ENCODE data around the gene PDIA6. TPM values are rescaled to one million over a fixed set of nuclear protein-coding genes. Genes with fewer than 3 reads are reported as not detected.

Gene PDIA6
- total RNA-seq, 2 experiments from 2014 or later, result 25.5 to 26.3 TPM

DNA sequence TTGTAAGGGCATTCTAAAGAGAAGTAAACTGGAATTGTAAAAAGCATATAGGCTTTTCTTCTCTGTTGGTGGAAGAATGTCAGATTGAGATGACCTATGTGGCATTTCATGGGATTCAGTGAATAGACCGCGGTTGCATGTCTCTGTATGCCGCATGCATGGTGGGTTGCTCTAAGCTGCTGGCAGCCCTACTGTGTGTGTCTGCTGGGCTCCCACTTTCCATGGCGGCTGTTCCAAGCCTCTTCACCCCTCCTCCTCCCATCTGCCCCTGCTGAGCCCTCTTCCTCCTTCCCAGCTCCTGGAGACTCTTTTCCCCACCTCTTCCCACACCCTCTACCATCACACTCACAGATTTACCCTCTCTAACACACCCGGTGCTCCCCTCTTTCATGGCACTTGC lies 78.6 kb downstream of the PDIA6 start:
- H3K27ac ChIP-seq (ENCODE audit: low read depth in 1 of 2, low read length in 2 of 2), result no peak overlapping the region
- Mint-ChIP-seq H3K4me3 (no peak overlapping the region), H3K4me1 (ENCODE audit: low read depth) (no peaks in the 10 kb centered on the region), H3K27ac (no peak overlapping the region), H3K36me3 (ENCODE audit: low read depth) (no peaks in the 10 kb centered on the region), H3K9me3 (no peaks in the 10 kb centered on the region), H3K27me3 (peaks cover 7% of the 10 kb centered on the region)
- TF ChIP-seq, protein P1, sequence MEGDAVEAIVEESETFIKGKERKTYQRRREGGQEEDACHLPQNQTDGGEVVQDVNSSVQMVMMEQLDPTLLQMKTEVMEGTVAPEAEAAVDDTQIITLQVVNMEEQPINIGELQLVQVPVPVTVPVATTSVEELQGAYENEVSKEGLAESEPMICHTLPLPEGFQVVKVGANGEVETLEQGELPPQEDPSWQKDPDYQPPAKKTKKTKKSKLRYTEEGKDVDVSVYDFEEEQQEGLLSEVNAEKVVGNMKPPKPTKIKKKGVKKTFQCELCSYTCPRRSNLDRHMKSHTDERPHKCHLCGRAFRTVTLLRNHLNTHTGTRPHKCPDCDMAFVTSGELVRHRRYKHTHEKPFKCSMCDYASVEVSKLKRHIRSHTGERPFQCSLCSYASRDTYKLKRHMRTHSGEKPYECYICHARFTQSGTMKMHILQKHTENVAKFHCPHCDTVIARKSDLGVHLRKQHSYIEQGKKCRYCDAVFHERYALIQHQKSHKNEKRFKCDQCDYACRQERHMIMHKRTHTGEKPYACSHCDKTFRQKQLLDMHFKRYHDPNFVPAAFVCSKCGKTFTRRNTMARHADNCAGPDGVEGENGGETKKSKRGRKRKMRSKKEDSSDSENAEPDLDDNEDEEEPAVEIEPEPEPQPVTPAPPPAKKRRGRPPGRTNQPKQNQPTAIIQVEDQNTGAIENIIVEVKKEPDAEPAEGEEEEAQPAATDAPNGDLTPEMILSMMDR (IDR thresholded peaks at IDR 0.05), result no peak
- H3K4me1 ChIP-seq (ENCODE audit: insufficient read depth, low read length), result no peaks in the 10 kb centered on the region
- intact Hi-C loops (cut with DNase I, micrococcal nuclease), result no loop called here
- no peak overlapping the region for H3K4me3 ChIP-seq (ENCODE audit: low read length)
- H3K27me3 ChIP-seq (ENCODE audit: control insufficient read depth in 1 of 2, insufficient read depth in 2 of 2, low read length in 2 of 2), result no peaks in the 10 kb centered on the region
- ATAC-seq (ENCODE audit: poor library complexity) (no peak), DNase-seq (no peak)
- H3K9me3 ChIP-seq (ENCODE audit: control insufficient read depth in 1 of 2, insufficient read depth in 1 of 2, low read length in 2 of 2), result no peaks in the 10 kb centered on the region
- ChIA-PET CTCF (no interaction called here), POLR2A (no interaction called here)
- no peaks in the 10 kb centered on the region for H3K36me3 ChIP-seq (ENCODE audit: insufficient read depth, low read length)

DNA sequence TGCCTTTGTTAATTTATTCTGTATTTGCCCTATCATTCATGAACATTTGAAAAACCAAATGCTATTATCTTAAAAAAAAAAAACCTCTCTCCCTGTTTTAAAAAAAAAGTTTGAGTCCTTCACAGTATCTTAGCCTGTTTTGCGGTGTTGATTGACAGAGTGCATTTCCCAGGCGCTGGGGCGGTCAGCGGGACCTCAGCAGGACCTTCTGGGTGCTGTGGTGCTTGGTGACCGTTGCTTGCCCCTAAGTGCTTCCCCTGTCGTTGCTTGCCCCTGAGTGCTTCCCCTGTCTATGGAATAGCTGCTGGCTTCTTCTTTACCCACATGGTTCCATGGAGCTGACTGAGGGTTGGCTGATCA lies 79.0 kb downstream of the PDIA6 start:
- H3K9me3 Mint-ChIP-seq, result no peaks in the 10 kb centered on the region
- ATAC-seq (ENCODE audit: poor library complexity), result no peak
- no peak overlapping the region for H3K27ac Mint-ChIP-seq
- Histone ChIP-seq H3K4me3 (ENCODE audit: low read length) (no peak overlapping the region), H3K27me3 (ENCODE audit: control insufficient read depth in 1 of 2, insufficient read depth in 2 of 2, low read length in 2 of 2) (no peaks in the 10 kb centered on the region), H3K9me3 (ENCODE audit: control insufficient read depth in 1 of 2, insufficient read depth in 1 of 2, low read length in 2 of 2) (no peaks in the 10 kb centered on the region), H3K4me1 (ENCODE audit: insufficient read depth, low read length) (no peaks in the 10 kb centered on the region), H3K27ac (ENCODE audit: low read depth in 1 of 2, low read length in 2 of 2) (no peak overlapping the region), H3K36me3 (ENCODE audit: insufficient read depth, low read length) (no peaks in the 10 kb centered on the region)
- H3K36me3 Mint-ChIP-seq (ENCODE audit: low read depth), result no peaks in the 10 kb centered on the region
- H3K4me1 Mint-ChIP-seq (ENCODE audit: low read depth), result no peaks in the 10 kb centered on the region
- TF ChIP-seq, protein P1 (IDR thresholded peaks at IDR 0.05), result no peak
- peaks cover 7% of the 10 kb centered on the region for H3K27me3 Mint-ChIP-seq
- intact Hi-C loops (cut with DNase I, micrococcal nuclease), result no loop called here
- POLR2A ChIA-PET, result no interaction called here
- no peak overlapping the region for H3K4me3 Mint-ChIP-seq
- CTCF ChIA-PET, result no interaction called here
- no peak for DNase-seq

Other genes with a start within 250 kb of the PDIA6 start
- 10 to 100 TPM; 19.0 to 19.6 TPM for gene NOL10, start 122.8 kb downstream of the PDIA6 start, total RNA-seq
- gene ATP6V1C2, start 91.2 kb downstream of the PDIA6 start, total RNA-seq, result not detected
- gene KCNF1, start 99.1 kb upstream of the PDIA6 start, total RNA-seq, result not detected